Right atrium auricular region (tissue), 2 donors: ENCODE data around the gene GSG1L2. TPM values are rescaled to one million over a fixed set of nuclear protein-coding genes. Genes with fewer than 3 reads are reported as not detected.

Experiments
- DNase-seq: peaks from one replicate; pipeline ENCODE4 v3.0.0-alpha.2; 2019; ENCODE audit warnings: low spot score
- H3K27ac ChIP-seq, 2 donors: fragments of 200-600 bp; sonication (generic); 1 replicate in 1 of 2; 2 replicates in 1 of 2; pipeline ENCODE4 v1.5.1; 2016 to 2019
- H3K27me3 ChIP-seq, 2 donors: fragments of 200-600 bp; sonication (generic); one replicate each; pipeline versions ENCODE4 v1.5.1 to v1.6.0; 2017 to 2019
- H3K36me3 ChIP-seq: fragments of 200-600 bp; sonication (generic); one replicate; pipeline ENCODE4 v1.5.1; 2016
- H3K4me1 ChIP-seq, 2 donors: fragments of 200-600 bp; sonication (generic); one replicate each; pipeline versions ENCODE4 v1.5.1 to v1.6.0; 2017 to 2019
- H3K4me3 ChIP-seq, 2 donors: fragments of 200-600 bp; sonication (generic); 1 replicate in 1 of 2; 2 replicates in 1 of 2; pipeline ENCODE4 v1.5.1; 2017 to 2019; ENCODE audit warnings: mild to moderate bottlenecking in 1 of 2, moderate library complexity in 1 of 2
- H3K9me3 ChIP-seq, 2 donors: fragments of 200-600 bp; sonication (generic); one replicate each; pipeline ENCODE4 v1.5.1; 2019
- total RNA-seq, 2 donors: library from RNA; depleted of rRNA; stranded (reverse); fragments of >200 nt; gene quantifications; one replicate each; pipeline ENCODE4 v1.1.0, GENCODE V29; 2016
- TF ChIP-seq, protein P1 (sequence below), 2 donors: fragments of 200-600 bp; sonication (generic); IDR thresholded peaks; one replicate each; pipeline ENCODE4 v1.5.1; 2019; ENCODE audit warnings: antibody characterized with exemption in 2 of 2

GSG1L2 gene
- total RNA-seq, 2 donors from 2014 or later, result not detected

DNA sequence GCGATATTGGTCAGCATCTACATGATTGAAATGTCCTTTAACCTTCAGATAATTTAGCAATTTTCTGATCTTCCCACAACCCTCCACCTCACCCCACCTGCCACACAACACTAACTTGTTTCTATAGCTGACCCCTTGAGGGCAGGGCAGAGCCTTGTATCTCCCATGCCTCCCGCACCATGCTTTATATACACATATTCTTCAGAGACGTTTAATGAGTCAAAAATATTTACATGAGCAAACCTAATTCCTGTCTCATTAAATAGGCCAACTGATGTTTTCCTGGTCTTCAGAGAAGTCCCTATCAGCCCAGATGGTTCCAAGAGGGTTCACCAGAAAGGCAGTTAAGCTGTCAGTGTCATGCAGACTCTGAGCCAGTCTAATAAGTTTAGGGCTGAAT lies 23.9 kb downstream of the GSG1L2 start:
- Histone ChIP-seq H3K4me1 (peaks cover 0 to 11% of the 10 kb centered on the region in 2 donors), H3K4me3 (no peak overlapping the region), H3K27me3 (no peaks in the 10 kb centered on the region), H3K27ac (peak overlapping the region; percentile 68 to 79), H3K36me3 (no peaks in the 10 kb centered on the region), H3K9me3 (no peaks in the 10 kb centered on the region)
- DNase-seq, result no peak
- TF ChIP-seq, protein P1, sequence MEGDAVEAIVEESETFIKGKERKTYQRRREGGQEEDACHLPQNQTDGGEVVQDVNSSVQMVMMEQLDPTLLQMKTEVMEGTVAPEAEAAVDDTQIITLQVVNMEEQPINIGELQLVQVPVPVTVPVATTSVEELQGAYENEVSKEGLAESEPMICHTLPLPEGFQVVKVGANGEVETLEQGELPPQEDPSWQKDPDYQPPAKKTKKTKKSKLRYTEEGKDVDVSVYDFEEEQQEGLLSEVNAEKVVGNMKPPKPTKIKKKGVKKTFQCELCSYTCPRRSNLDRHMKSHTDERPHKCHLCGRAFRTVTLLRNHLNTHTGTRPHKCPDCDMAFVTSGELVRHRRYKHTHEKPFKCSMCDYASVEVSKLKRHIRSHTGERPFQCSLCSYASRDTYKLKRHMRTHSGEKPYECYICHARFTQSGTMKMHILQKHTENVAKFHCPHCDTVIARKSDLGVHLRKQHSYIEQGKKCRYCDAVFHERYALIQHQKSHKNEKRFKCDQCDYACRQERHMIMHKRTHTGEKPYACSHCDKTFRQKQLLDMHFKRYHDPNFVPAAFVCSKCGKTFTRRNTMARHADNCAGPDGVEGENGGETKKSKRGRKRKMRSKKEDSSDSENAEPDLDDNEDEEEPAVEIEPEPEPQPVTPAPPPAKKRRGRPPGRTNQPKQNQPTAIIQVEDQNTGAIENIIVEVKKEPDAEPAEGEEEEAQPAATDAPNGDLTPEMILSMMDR (IDR thresholded peaks at IDR 0.05), result no peak

DNA sequence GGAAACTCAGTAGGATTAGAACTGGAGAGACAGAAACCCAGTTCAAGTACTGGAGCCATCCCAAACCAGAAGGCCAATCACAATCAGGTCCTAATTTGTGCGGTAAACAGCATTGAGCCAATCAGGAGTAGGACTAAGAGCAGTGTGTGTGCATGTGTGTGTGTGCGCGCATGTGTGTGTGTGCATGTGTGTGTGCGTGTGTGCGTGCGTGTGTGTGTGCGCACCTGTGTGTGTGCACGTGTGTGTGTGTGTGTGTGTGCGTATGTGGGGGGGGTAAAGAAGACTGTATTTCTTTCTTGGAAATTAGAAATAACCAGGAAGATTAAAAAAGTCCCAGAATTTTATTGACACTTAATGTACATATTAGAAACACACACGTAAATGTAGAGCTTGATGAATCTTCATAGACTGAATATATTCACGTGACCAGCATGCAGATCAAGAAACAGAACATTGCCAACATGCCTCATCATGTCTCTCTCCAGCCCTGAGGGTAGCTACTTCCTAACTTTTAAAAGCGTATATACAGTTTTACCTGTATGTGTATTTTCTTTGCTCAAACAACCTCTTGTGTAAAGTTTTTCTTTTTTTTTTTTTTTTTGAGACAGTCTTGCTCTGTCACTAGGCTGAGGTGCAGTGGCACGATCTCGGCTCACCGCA lies 29.6 kb downstream of the GSG1L2 start:
- TF ChIP-seq, protein P1 (IDR thresholded peaks at IDR 0.05), result no peak
- H3K4me1 ChIP-seq, result peaks cover 0 to 21% of the 10 kb centered on the region in 2 donors
- H3K36me3 ChIP-seq, result no peaks in the 10 kb centered on the region
- DNase-seq, result no peak
- H3K27ac ChIP-seq, result peak overlapping the region; percentile 74 to 75
- H3K27me3 ChIP-seq, result no peaks in the 10 kb centered on the region
- H3K4me3 ChIP-seq, result no peak overlapping the region
- H3K9me3 ChIP-seq, result no peaks in the 10 kb centered on the region

DNA sequence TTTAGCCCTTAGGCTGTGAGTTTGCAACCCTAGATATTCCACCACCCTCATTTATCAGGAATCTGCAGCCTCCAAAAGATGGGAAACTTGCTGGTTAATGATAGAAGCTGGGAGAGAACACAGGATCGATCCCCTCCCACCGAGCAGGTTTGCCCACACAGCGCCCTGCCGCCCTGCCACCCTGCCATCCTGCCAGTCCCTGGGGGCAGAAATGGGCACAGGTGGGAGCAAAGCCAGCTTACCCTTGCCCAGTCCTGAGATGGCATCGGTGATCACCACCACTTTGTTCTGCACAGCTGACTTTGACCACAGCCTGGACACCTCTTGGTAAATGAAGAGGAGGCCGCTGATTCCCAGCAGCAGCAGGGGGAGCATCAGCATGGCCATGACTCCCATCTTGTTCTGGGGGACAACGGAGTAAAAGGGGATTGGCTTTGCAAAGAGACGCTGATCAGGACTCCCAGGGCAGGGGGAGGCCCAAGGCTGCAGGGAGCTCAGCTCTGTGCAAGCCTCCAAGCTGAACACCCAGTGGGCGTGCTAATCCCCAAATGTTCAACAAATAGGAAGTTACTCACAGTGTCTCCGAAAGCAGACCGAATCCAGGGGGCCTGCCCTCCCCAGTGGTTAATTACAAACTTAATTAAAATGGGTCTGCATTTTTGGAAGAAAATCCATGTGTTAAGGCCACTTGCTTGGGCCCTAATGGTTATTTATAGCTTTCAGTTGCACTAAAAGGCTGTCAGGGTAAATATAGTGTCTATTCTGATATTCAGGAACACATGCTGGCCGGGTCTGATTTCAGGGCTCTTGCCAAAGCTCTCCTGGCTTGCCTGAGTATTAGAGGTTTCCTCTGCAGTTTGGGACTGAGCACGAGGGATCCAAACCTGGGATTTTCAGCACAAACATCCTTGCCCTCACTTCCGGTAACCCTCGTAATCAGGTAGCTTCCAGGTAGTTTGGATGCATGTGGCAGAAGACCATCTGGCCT lies 30.7 kb downstream of the GSG1L2 start, which contains the start of gene DHRS7C:
Gene DHRS7C, minus strand, starts transcription at position 704 of the 988 bp plus-strand sequence. Its CDS starts 308 bp downstream, at position 396.
- peak within 1 kb of the TSS; percentile 30 to 43 for H3K4me3 ChIP-seq
- TF ChIP-seq, protein P1 (IDR thresholded peaks at IDR 0.05), result peak in 1 of 2 donors; percentile 11
- H3K9me3 ChIP-seq, result no peaks in the 10 kb centered on the region
- no peaks in the 10 kb centered on the region for H3K36me3 ChIP-seq
- no peaks in the 10 kb centered on the region for H3K27me3 ChIP-seq
- no peak for DNase-seq
- peak within 1 kb of the TSS; percentile 74 to 75 for H3K27ac ChIP-seq
- peaks cover 0 to 21% of the 10 kb centered on the region in 2 donors for H3K4me1 ChIP-seq

DNA sequence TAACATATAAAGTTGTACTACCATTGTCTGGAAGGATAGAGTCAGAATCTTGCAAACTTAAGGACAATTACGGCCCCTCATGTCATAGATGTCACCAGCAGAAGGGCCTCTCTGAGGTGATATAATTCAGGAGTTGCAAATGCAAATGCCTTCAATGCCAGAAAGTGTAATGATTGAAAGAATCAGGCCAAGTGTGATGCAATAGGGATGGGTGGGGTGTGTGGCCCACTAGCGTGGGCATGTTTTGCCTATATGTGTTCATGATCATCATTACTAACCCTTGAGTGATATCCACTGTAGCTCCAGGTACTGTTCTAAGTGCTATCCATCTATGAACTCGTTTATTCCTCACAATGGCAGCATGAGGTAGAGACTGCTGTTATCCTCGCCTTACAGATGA lies 31.6 kb downstream of the GSG1L2 start:
- H3K9me3 ChIP-seq, result no peaks in the 10 kb centered on the region
- peak overlapping the region; percentile 74 to 75 for H3K27ac ChIP-seq
- H3K27me3 ChIP-seq, result no peaks in the 10 kb centered on the region
- no peak for DNase-seq
- peak overlapping the region; percentile 5 to 43 for H3K4me3 ChIP-seq
- H3K36me3 ChIP-seq, result no peaks in the 10 kb centered on the region
- TF ChIP-seq, protein P1 (IDR thresholded peaks at IDR 0.05), result no peak
- H3K4me1 ChIP-seq, result peaks cover 0 to 21% of the 10 kb centered on the region in 2 donors

DNA sequence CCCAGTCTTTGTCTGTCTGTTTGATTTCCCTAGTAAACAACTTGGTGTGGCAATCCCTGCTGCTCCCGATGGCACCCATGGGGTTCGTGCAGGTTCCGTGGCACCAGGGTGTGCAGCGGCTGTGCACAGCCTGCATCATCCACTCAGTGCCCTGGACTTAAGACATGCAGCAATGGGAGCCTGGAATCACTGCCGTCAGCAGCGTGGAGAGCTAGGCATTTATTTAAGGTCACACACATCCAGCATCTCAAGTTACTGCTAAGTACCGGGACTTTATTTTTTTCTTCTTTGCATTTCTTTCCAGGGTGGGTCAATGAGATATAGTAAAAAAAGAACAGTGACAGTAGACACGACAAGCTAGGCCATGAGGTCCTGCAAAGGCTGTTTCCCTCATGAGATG lies 33.3 kb downstream of the GSG1L2 start:
- Histone ChIP-seq H3K9me3 (no peaks in the 10 kb centered on the region), H3K27ac (peak overlapping the region; percentile 74 to 75), H3K4me3 (no peak overlapping the region), H3K27me3 (no peaks in the 10 kb centered on the region), H3K4me1 (peaks cover 0 to 21% of the 10 kb centered on the region in 2 donors), H3K36me3 (no peaks in the 10 kb centered on the region)
- TF ChIP-seq, protein P1 (IDR thresholded peaks at IDR 0.05), result no peak
- no peak for DNase-seq
